ENCODE results near the gene STARD13.
"Not testable (repeated sequence)": the region's sequence is repeated elsewhere in the genome, so short reads cannot be mapped to it uniquely, and the experiment has no call there.

The STARD13 gene

GRCh38 chr13:33251131-33251661 lies 34.4 kb downstream of the STARD13 start:
- FAIRE-seq = no peak

GRCh38 chr13:33250609-33251008 lies 34.9 kb downstream of the STARD13 start:
- no peak for FAIRE-seq

- FAIRE-seq = no peak
These were observed 35.7 kb downstream of the STARD13 start for GRCh38 chr13:33249894-33250293.

- FAIRE-seq = no peak
These were observed 36.5 kb downstream of the STARD13 start for GRCh38 chr13:33249066-33249465.

GRCh38 chr13:33245505-33246158 lies 39.9 kb downstream of the STARD13 start:
- no peak for FAIRE-seq

- no peak for FAIRE-seq
These were observed 40.7 kb downstream of the STARD13 start for GRCh38 chr13:33244907-33245287.

- no peak for FAIRE-seq
These were observed 41.2 kb downstream of the STARD13 start for GRCh38 chr13:33244210-33244906.

- FAIRE-seq = no peak
These were observed 42.5 kb downstream of the STARD13 start for GRCh38 chr13:33242984-33243617.

- not testable (repeated sequence) for FAIRE-seq
These were observed 43.2 kb downstream of the STARD13 start for GRCh38 chr13:33242372-33242771.

- FAIRE-seq = no peak
These were observed 49.5 kb downstream of the STARD13 start for GRCh38 chr13:33236021-33236420.

- FAIRE-seq = no peak
These were observed 50.0 kb downstream of the STARD13 start for GRCh38 chr13:33235564-33235963.

- FAIRE-seq = no peak
These were observed 50.5 kb downstream of the STARD13 start for GRCh38 chr13:33235078-33235477.

- FAIRE-seq = no peak
These were observed 52.0 kb downstream of the STARD13 start for GRCh38 chr13:33233547-33233946.

GRCh38 chr13:33232883-33233282 lies 52.7 kb downstream of the STARD13 start:
- FAIRE-seq = no peak

- no peak for FAIRE-seq
These were observed 54.2 kb downstream of the STARD13 start for GRCh38 chr13:33231339-33231738.

- no peak for FAIRE-seq
These were observed 55.2 kb downstream of the STARD13 start for GRCh38 chr13:33230178-33230881.

GRCh38 chr13:33229446-33230177 lies 55.9 kb downstream of the STARD13 start:
- no peak for FAIRE-seq

- FAIRE-seq = peak; percentile 78
These were observed 56.7 kb downstream of the STARD13 start for GRCh38 chr13:33228648-33229445.

- FAIRE-seq = no peak
These were observed 57.5 kb downstream of the STARD13 start for GRCh38 chr13:33227927-33228647.

GRCh38 chr13:33224686-33225085 lies 60.9 kb downstream of the STARD13 start:
- FAIRE-seq = no peak

GRCh38 chr13:33224191-33224590 lies 61.4 kb downstream of the STARD13 start:
- no peak for FAIRE-seq
